B cell (primary cell): ENCODE data around the gene COL25A1. TPM values are rescaled to one million over a fixed set of nuclear protein-coding genes. Genes with fewer than 3 reads are reported as not detected.

Experiments used
- ATAC-seq: fragments of 200-7000 bp; cut with Tn5 transposase; one replicate; pipeline ENCODE4 v1.10.0; 2021; ENCODE audit warnings: low read depth, mild to moderate bottlenecking, moderate number of reproducible peaks, moderate library complexity
- CTCF ChIA-PET: fragments of 350-600 bp; sonication (Branson Sonifier 250); formaldehyde crosslinking; loops from one replicate; lab custom pipeline; 2021; ENCODE audit warnings: antibody characterized with exemption, inconsistent platforms; lab: Charles Lee
- POLR2A ChIA-PET: fragments of 350-600 bp; sonication (Branson Sonifier 250); formaldehyde crosslinking; loops from one replicate; lab custom pipeline; 2021; ENCODE audit warnings: antibody characterized with exemption; lab: Charles Lee
- DNase-seq: peaks from one replicate; pipeline ENCODE4 v3.0.0; 2013
- H2AFZ ChIP-seq: 2 replicates; pipeline ENCODE4 v1.6.1; 2012; ENCODE audit warnings: mild to moderate bottlenecking, low read depth, low read length; ENCODE audit not compliant: insufficient read depth, poor library complexity, severe bottlenecking
- H3K27ac ChIP-seq, 2 donors: 1 replicate in 1 of 2; 2 replicates in 1 of 2; pipeline ENCODE4 v1.5.1; 2012 to 2013; ENCODE audit warnings: low read length in 2 of 2, mild to moderate bottlenecking in 2 of 2, moderate library complexity in 1 of 2
- H3K27me3 ChIP-seq, 4 experiments: fragments of 200-600 bp in 1 of 4; sonication (generic) in 1 of 4; replicated peaks in 1 of 4; 1 replicate in 2 of 4; 2 replicates in 2 of 4; pipeline versions ENCODE4 v1.6.1 to v1.7.0; 2013 to 2016; ENCODE audit warnings: low read length in 3 of 4, mild to moderate bottlenecking in 2 of 4, mixed read lengths in 1 of 4, moderate library complexity in 1 of 4; ENCODE audit not compliant: insufficient read depth in 4 of 4, control insufficient read depth in 3 of 4; ENCODE audit errors: control extremely low read depth in 1 of 4
- H3K36me3 ChIP-seq, 2 experiments: replicated peaks in 1 of 2; 1 replicate in 1 of 2; 2 replicates in 1 of 2; pipeline versions ENCODE4 v1.6.1 to v1.7.1; 2013; ENCODE audit warnings: low read length in 1 of 2; ENCODE audit not compliant: insufficient read depth in 2 of 2, control insufficient read depth in 1 of 2; ENCODE audit errors: control extremely low read depth in 1 of 2, extremely low read depth in 1 of 2
- H3K4me1 ChIP-seq, 2 donors: fragments of 200-600 bp in 1 of 2; sonication (generic) in 1 of 2; 1 replicate in 1 of 2; 2 replicates in 1 of 2; pipeline versions ENCODE4 v1.5.1 to v1.6.1; 2013 to 2017; ENCODE audit warnings: low read length in 2 of 2; ENCODE audit not compliant: control insufficient read depth in 2 of 2, insufficient read depth in 2 of 2
- H3K4me2 ChIP-seq: replicated peaks from 2 replicates; pipeline ENCODE3; 2012; ENCODE audit warnings: mild to moderate bottlenecking, low read depth, low read length; ENCODE audit not compliant: poor library complexity, severe bottlenecking
- H3K4me3 ChIP-seq, 5 experiments: fragments of 200-600 bp in 1 of 5; sonication (generic) in 1 of 5; 1 replicate in 3 of 5; 2 replicates in 2 of 5; pipeline versions ENCODE4 v1.5.1 to v1.7.0; 2011 to 2016; ENCODE audit warnings: low read length in 4 of 5, mild to moderate bottlenecking in 4 of 5, low read depth in 2 of 5, control low read depth in 1 of 5, moderate library complexity in 1 of 5; ENCODE audit not compliant: insufficient read depth in 1 of 5; ENCODE audit errors: control extremely low read depth in 1 of 5, extremely low read depth in 1 of 5
- H3K79me2 ChIP-seq: fragments of 200-600 bp; sonication (generic); one replicate; pipeline ENCODE4 v1.6.0; 2016; ENCODE audit warnings: low read length; ENCODE audit not compliant: control insufficient read depth, insufficient read depth
- H3K9ac ChIP-seq: fragments of 200-600 bp; sonication (generic); 2 replicates; pipeline ENCODE4 v1.6.1; 2017; ENCODE audit warnings: mild to moderate bottlenecking, low read length, moderate library complexity
- H3K9me3 ChIP-seq, 3 donors: one replicate each; pipeline versions ENCODE4 v1.6.1 to v1.7.1; 2013; ENCODE audit warnings: low read length in 2 of 3; ENCODE audit not compliant: control insufficient read depth in 2 of 3, insufficient read depth in 1 of 3; ENCODE audit errors: control extremely low read depth in 1 of 3
- H4K20me1 ChIP-seq: 2 replicates; pipeline ENCODE4 v1.6.0; 2012; ENCODE audit warnings: mild to moderate bottlenecking, low read length; ENCODE audit not compliant: insufficient read depth, control insufficient read depth, poor library complexity, severe bottlenecking
- H3K27ac Mint-ChIP-seq: one replicate; pipeline ENCODE4 v1.8.0; 2021; ENCODE audit warnings: mixed read lengths
- H3K27me3 Mint-ChIP-seq: one replicate; pipeline ENCODE4 v1.8.0; 2021; ENCODE audit warnings: mixed read lengths
- H3K4me1 Mint-ChIP-seq: one replicate; pipeline ENCODE4 v1.8.0; 2021; ENCODE audit warnings: mixed read lengths
- H3K4me3 Mint-ChIP-seq: one replicate; pipeline ENCODE4 v1.8.0; 2021; ENCODE audit warnings: mixed read lengths
- H3K9me3 Mint-ChIP-seq: one replicate; pipeline ENCODE4 v1.8.0; 2022; ENCODE audit warnings: mixed read lengths; ENCODE audit not compliant: insufficient read depth
- EZH2 ChIP-seq: IDR thresholded peaks from 2 replicates; pipeline ENCODE4 v1.6.1; 2012; ENCODE audit warnings: borderline replicate concordance, low read depth, mild to moderate bottlenecking, moderate library complexity, low read length; ENCODE audit not compliant: insufficient read depth, poor library complexity, severe bottlenecking
- WGBS: methylation state at CpG from one replicate; pipeline ENCODE4 v1.1.5; 2013; ENCODE audit warnings: missing lambda C conversion rate; ENCODE audit not compliant: insufficient coverage; 5-methylcytosine and 5-hydroxymethylcytosine counted together
- intact Hi-C: fragments of 100-400 bp; cut with micrococcal nuclease; formaldehyde crosslinking; loops from one replicate; pipeline ENCODE4 v1.10.0; 2022
- polyA minus RNA-seq: library from RNA; depleted of rRNA, polyadenylated mRNA; stranded (reverse); fragments of >200 nt; gene quantifications from 2 replicates; pipeline ENCODE4 v1.2.3, GENCODE V29; 2012
- polyA plus RNA-seq: library from polyadenylated mRNA; depleted of rRNA; stranded (reverse); fragments of >200 nt; gene quantifications from 2 replicates; pipeline ENCODE4 v1.2.3, GENCODE V29; 2012
- total RNA-seq, 2 donors: library from RNA; stranded (reverse); fragments of 120-200 nt in 1 of 2; gene quantifications; 1 replicate in 1 of 2; 2 replicates in 1 of 2; pipeline versions ENCODE4 v1.2.3 to v1.2.4, GENCODE V29; 2013 to 2022
- TF ChIP-seq, protein P1 (sequence below): fragments of 200-600 bp; IDR thresholded peaks from one replicate; pipeline ENCODE4 v1.8.0; 2022; ENCODE audit warnings: antibody characterized with exemption, mild to moderate bottlenecking

COL25A1 gene
- total RNA-seq = not detected in 2 replicates
- total RNA-seq (2013) = 0.21 TPM
- polyA plus RNA-seq = not detected in 2 replicates
- polyA minus RNA-seq = 0.07 TPM in 1 of 2 replicates, not detected in the other

GRCh38 chr4:109302361-109303139 lies at the start of gene COL25A1:
Gene COL25A1, minus strand, starts transcription at chr4:109302658.
- no peaks in the 10 kb centered on the region for H3K9me3 Mint-ChIP-seq
- Histone ChIP-seq H3K4me2 (peak within 1 kb of the TSS; percentile 76), H3K9ac (peak within 1 kb of the TSS; percentile 51), H3K9me3 (peaks cover 0 to 18% (median 2%) of the 10 kb centered on the region in 3 donors), H3K36me3 (no peaks in the 10 kb centered on the region), H4K20me1 (no peaks in the 10 kb centered on the region), H3K4me3 (peak within 1 kb of the TSS in 4 of 5 experiments; percentile 26 to 45 (median 40)), H3K4me1 (peaks cover 18 to 21% of the 10 kb centered on the region in 2 donors), H3K79me2 (no peaks in the 10 kb centered on the region), H3K27ac (no peak within 1 kb of the TSS), H2AFZ (peak within 1 kb of the TSS; percentile 51), H3K27me3 (peaks cover 0 to 44% (median 42%) of the 10 kb centered on the region in 4 experiments)
- ChIA-PET CTCF (no interaction called here), POLR2A (no interaction called here)
- H3K4me3 Mint-ChIP-seq = peak within 1 kb of the TSS; percentile 75
- no peak for ATAC-seq
- no peak within 1 kb of the TSS for H3K27ac Mint-ChIP-seq
- peaks cover 16% of the 10 kb centered on the region for H3K4me1 Mint-ChIP-seq
- no peak for TF ChIP-seq EZH2
- TF ChIP-seq, protein P1, sequence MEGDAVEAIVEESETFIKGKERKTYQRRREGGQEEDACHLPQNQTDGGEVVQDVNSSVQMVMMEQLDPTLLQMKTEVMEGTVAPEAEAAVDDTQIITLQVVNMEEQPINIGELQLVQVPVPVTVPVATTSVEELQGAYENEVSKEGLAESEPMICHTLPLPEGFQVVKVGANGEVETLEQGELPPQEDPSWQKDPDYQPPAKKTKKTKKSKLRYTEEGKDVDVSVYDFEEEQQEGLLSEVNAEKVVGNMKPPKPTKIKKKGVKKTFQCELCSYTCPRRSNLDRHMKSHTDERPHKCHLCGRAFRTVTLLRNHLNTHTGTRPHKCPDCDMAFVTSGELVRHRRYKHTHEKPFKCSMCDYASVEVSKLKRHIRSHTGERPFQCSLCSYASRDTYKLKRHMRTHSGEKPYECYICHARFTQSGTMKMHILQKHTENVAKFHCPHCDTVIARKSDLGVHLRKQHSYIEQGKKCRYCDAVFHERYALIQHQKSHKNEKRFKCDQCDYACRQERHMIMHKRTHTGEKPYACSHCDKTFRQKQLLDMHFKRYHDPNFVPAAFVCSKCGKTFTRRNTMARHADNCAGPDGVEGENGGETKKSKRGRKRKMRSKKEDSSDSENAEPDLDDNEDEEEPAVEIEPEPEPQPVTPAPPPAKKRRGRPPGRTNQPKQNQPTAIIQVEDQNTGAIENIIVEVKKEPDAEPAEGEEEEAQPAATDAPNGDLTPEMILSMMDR = no peak
- DNase-seq = peak; percentile 16
- WGBS = 4% methylated on average over 56 of the region's 76 CpGs
- peaks cover 56% of the 10 kb centered on the region for H3K27me3 Mint-ChIP-seq
- intact Hi-C loops = no loop called here

DNA sequence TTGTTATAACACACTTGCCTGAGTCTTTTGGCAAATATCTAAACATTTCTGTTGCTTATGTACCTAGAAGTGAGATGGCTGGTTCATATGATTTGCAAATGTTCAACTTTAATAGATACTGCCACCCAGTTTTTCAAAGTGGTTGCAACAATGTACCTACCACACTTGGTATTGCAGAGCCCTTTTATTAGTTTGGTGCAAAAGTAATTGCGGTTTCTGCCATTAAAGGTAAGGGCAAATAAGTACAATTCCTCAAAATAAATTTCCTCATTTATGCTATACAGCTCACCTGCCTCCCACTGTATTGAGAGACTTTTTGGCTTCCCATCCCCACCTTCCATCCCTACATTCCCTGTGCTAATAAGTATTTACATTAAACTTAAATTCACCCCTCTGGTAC lies 47.7 kb upstream of the COL25A1 start:
- peaks cover 15% of the 10 kb centered on the region for H3K27me3 Mint-ChIP-seq
- Histone ChIP-seq H3K27ac (no peak overlapping the region), H3K79me2 (no peaks in the 10 kb centered on the region), H3K36me3 (no peaks in the 10 kb centered on the region), H3K9me3 (peaks cover 0 to 13% (median 3%) of the 10 kb centered on the region in 3 donors), H3K4me2 (no peak overlapping the region), H2AFZ (no peak overlapping the region), H4K20me1 (no peaks in the 10 kb centered on the region), H3K27me3 (no peaks in the 10 kb centered on the region), H3K4me1 (no peaks in the 10 kb centered on the region), H3K4me3 (no peak overlapping the region), H3K9ac (no peak overlapping the region)
- H3K4me3 Mint-ChIP-seq = no peak overlapping the region
- H3K9me3 Mint-ChIP-seq = peaks cover 3% of the 10 kb centered on the region
- WGBS = no CpG with 5 or more reads among the region's 1 CpG
- CTCF ChIA-PET = no interaction called here
- no peaks in the 10 kb centered on the region for H3K4me1 Mint-ChIP-seq
- ATAC-seq (no peak), DNase-seq (no peak)
- no peak overlapping the region for H3K27ac Mint-ChIP-seq
- intact Hi-C loops = no loop called here
- POLR2A ChIA-PET = no interaction called here
- no peak for TF ChIP-seq EZH2
- TF ChIP-seq, protein P1 = no peak
